Eye (tissue), 1 donor: ENCODE results near the gene NFKBIE.
A peak's percentile ranks its signal among the peaks of the same experiment; 100 is the strongest.

Experiments
- DNase-seq: peaks from one replicate; pipeline ENCODE4 v3.0.0-alpha.2; 2015

The NFKBIE gene

DNA sequence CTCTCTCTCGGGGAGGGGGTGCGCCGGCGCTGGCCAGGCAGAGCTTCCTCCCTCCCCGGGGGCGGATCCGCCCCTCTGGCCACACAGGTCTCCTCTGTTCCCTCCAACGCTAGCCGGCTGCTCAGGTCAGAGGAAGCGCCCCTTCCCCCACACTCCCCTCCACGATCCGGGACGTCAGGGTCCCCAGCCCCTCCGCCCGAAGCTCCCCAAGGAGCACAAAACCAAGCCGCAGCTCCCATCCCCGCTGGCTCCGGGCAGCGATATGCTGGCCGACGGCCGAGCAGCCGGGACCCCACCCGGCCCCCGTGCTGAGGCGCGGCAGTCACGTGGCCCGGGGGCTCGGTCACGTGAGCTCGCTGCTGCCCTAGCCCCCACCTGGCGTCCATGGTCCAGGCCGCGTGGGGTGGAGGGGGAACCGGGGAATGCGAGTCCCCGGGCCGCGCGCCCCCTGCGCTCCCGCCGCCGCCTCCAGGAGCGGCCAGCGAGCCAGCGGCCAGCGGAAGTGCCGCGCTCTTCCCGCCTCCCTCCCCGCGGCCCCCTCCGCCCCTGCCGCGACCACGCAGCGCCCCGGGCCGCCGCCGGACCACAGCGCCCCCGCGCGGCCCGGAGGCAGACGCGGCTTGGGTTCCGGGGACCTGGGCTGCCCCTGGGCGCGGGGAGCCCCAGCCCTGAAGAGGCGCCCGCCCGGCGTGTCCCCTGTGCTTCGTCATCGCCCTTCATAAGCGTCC is 8.2 kb downstream of the NFKBIE start, which contains the start of gene SLC35B2:
Gene SLC35B2 (minus strand): TSS at position 504 of the 728 bp plus-strand sequence. CDS start 118 bp downstream, at position 386.
- peak; percentile 90 for DNase-seq

GRCh38 chr6:44256775-44257024 is 8.7 kb downstream of the NFKBIE start:
- DNase-seq = no peak

GRCh38 chr6:44255871-44256774 is 9.2 kb downstream of the NFKBIE start:
- no peak for DNase-seq

DNA sequence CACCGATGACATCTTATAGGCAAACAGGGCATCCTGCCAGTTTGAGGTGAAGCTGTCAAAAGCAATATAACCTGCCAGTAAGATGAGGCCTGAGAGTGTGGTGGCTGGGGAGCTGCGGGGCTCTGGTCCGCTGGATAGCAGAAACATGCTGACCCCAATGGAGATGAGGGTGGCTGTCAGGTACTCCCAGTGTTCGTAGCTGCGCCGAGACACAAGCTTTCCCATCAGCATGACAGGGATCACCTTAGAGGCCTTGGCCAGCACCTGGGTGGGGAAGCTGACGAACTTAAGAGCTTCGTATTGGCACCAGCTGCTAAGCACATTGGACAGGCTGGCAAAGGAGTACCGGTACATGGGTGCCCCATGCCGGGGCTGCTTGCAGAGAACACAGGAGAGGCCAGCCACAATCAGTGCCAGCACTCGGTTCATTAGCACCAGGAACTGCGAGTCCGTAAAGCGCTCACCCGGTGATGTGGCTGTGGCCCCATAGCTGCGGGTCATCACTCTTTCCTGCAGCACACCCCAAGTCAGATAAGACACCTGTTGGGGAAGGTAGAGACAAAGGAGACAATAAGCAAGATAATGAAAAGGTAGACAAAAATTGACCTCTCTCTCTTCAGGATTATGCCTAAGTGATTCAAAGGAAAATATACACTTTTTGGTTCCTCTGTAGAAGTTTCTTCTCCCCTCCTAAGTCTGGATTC is 10.1 kb downstream of the NFKBIE start:
- DNase-seq = no peak

DNA sequence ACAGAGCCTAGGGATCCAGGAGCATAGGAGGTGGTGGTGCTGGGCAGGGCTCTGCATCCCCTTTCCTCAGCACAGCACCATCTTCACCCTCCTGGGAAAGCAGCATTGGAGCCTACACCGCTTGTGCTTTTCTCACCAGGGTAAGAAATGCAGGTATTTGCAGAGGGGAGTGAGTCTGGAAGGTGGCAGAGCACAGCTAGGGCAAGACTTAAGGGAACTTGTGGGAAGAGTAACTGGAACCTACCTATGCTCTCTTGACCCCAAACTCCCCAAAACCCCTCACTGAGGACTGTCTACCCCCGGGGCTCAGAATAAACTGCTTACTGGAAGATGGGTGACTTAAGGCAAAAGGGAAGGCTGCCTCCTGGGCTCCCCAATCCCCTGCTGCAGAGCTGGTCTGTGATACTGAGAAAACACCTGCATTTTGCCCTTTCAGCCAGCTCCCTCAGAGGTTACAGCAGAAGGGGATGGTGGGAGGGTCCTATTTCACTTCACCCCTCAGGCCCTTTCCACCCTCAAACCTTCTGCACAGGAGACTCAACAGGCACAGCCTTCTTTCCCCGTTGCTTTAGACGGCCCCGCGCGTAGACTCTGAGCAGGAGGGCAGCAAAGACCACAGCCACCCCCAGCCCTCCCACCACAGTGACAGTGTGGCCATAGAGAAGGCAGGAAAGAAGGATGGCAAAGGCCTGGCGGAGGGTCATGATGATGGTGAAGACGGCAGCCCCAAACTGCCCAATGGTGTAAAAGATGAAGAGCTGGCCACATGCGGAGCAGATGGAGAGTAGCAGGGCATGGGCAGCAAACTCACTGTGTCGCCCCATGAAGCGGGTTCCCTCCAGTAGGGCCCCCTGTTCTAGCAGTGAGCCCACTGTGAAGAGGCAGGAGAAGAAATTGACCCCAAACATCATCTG is 10.9 kb downstream of the NFKBIE start:
- DNase-seq = no peak

- no peak for DNase-seq
Measured at GRCh38 chr6:44253307-44254101, 11.8 kb downstream of the NFKBIE start.

- no peak for DNase-seq
Measured at GRCh38 chr6:44251576-44252524, 13.5 kb downstream of the NFKBIE start.

- DNase-seq = no peak
Measured at GRCh38 chr6:44250718-44251123, 14.6 kb downstream of the NFKBIE start.

DNA sequence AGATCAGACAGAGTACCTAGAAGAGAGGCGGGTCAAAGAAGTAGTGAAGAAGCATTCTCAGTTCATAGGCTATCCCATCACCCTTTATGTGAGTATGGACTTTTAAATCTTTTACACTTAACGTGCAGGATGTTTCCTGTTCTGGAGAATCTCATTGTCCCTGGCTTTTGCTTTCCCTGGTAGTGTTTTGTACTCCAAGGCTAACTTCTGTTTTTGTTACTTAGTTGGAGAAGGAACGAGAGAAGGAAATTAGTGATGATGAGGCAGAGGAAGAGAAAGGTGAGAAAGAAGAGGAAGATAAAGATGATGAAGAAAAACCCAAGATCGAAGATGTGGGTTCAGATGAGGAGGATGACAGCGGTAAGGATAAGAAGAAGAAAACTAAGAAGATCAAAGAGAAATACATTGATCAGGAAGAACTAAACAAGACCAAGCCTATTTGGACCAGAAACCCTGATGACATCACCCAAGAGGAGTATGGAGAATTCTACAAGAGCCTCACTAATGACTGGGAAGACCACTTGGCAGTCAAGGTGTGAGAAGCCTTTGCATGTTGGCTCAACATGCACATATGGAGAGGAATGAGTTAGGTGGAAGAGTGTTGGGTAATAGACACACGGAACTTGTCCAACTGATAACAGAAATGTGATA is 15.2 kb downstream of the NFKBIE start:
- DNase-seq = no peak

DNA sequence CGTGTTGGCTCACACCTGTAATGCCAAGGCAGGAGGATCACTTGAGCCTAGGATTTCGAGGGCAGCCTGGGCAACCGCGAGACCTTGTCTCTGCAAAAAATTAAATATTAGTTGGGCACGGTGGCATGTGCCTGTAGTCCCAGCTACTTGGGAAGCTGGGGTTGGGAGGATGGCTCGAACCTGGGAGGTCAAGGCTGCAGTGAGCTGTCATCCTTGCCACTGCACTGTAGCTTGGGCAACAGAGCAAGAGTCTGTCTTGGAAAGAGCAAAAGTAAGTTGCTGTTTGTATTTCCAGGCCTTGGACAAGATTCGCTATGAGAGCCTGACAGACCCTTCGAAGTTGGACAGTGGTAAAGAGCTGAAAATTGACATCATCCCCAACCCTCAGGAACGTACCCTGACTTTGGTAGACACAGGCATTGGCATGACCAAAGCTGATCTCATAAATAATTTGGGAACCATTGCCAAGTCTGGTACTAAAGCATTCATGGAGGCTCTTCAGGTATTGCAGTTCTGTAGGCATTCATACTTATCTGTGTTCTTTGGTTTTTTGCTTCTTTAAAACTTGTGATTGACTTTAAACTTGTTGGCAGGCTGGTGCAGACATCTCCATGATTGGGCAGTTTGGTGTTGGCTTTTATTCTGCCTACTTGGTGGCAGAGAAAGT is 16.1 kb downstream of the NFKBIE start:
- DNase-seq = no peak

DNA sequence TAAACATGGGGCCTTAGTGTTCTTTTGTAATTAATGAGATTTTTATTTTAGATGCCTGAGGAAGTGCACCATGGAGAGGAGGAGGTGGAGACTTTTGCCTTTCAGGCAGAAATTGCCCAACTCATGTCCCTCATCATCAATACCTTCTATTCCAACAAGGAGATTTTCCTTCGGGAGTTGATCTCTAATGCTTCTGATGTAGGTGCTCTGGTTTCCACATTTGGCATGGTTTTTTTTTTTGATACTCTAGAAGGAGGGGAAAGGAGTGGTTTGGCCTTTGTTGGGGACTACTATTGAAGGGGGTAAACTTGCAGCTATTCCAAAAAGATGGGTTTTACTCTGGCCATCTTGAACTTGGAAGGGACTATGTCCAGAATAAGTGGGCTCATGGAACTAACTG is 16.8 kb downstream of the NFKBIE start:
- DNase-seq = no peak

GRCh38 chr6:44247338-44248302 is 17.7 kb downstream of the NFKBIE start:
- DNase-seq = peak; percentile 77

DNA sequence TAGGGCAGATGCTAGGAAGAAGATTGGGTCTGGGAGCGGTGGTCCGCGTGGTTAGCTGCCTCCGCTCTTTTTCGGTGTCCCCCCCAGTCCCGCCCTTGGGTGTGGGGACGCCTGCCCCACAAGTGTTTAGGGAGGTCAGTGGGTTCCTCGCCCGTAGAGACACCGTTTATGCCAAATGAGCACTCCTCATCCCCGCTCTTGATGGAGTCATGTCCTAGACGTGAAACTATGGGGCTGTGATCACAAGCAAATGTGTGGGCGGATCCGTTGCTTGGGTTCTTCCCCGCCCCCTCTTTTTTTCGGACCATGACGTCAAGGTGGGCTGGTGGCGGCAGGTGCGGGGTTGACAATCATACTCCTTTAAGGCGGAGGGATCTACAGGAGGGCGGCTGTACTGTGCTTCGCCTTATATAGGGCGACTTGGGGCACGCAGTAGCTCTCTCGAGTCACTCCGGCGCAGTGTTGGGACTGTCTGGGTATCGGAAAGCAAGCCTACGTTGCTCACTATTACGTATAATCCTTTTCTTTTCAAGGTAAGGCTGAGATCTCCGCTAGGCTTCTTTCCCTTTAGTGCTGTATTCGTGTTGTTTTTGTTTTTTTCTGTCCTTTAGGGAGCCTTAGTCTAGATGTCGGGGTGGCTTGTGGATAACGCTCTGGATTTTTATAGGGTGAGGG is 18.6 kb downstream of the NFKBIE start, which contains the start of gene HSP90AB1:
Gene HSP90AB1 (plus strand): TSS at position 439 of the 675 bp plus-strand sequence. CDS start 1,529 bp downstream, outside the sequence.
- DNase-seq = peak; percentile 98

- peak; percentile 95 for DNase-seq
Measured at GRCh38 chr6:44245912-44246662, 19.3 kb downstream of the NFKBIE start.

DNA sequence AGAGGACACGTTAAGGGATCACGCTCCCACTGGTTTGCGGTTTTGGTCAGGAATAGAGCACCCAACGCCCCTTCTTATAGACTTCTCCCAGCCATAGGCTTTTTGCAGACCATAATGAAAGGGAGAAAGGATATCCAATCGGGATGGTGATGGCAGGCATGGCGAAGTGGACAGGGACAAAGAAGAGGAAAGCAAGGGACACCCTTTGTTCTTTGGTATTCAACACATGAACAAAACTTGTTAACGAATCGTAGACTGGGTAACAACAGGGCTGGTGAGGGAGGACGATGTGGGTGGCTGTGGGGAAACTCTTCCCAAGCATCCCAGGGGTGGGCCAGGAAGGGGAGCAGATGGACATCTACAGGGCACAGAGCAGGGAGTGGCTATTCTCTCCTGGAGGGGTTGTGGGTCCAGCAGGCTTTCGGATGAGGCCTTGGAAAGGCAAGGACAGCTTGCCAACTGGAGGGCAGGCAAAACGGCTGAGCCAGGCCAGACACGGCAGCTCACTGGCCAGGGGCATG is 19.9 kb downstream of the NFKBIE start:
- DNase-seq = no peak

GRCh38 chr6:44243345-44243744 is 22.0 kb downstream of the NFKBIE start:
- DNase-seq = no peak
